ENCODE data around the gene STX17. TPM values are rescaled to one million over a fixed set of nuclear protein-coding genes. Genes with fewer than 3 reads are reported as not detected.

STX17 gene
- total RNA-seq, 3 donors from 2014 or later, result 16.4 to 18.5 (median 18.2) TPM

GRCh38 chr9:100013573-100013972 is 107.1 kb downstream of the STX17 start:
- ATAC-seq (no peak), DNase-seq (no peak)
- Mint-ChIP-seq H3K9me3 (peaks cover 6% of the 10 kb centered on the region), H3K36me3 (ENCODE audit: insufficient read depth) (peaks cover 46% of the 10 kb centered on the region), H3K27me3 (ENCODE audit: low read depth) (no peaks in the 10 kb centered on the region), H3K4me1 (ENCODE audit: low read depth) (no peaks in the 10 kb centered on the region), H3K4me3 (no peak overlapping the region)

- H3K36me3 Mint-ChIP-seq (ENCODE audit: insufficient read depth), result peaks cover 57% of the 10 kb centered on the region
- peaks cover 6% of the 10 kb centered on the region for H3K9me3 Mint-ChIP-seq
- no peaks in the 10 kb centered on the region for H3K27me3 Mint-ChIP-seq (ENCODE audit: low read depth)
- DNase-seq (no peak), ATAC-seq (no peak)
- H3K4me3 Mint-ChIP-seq, result no peak overlapping the region
- no peaks in the 10 kb centered on the region for H3K4me1 Mint-ChIP-seq (ENCODE audit: low read depth)
Measured at GRCh38 chr9:100014846-100015245, 108.4 kb downstream of the STX17 start.

- Mint-ChIP-seq H3K9me3 (no peaks in the 10 kb centered on the region), H3K27me3 (ENCODE audit: low read depth) (no peaks in the 10 kb centered on the region), H3K4me1 (ENCODE audit: low read depth) (no peaks in the 10 kb centered on the region), H3K4me3 (no peak overlapping the region), H3K36me3 (ENCODE audit: insufficient read depth) (peaks cover 49% of the 10 kb centered on the region)
- no peak for ATAC-seq
- DNase-seq, result no peak
Measured at GRCh38 chr9:100019541-100019940, 113.1 kb downstream of the STX17 start.

Other genes starting within 250 kb of the STX17 start
- gene NR4A3, start 84.8 kb upstream of the STX17 start, total RNA-seq, result 10 to 100 TPM; 23.2 to 26.5 (median 24.9) TPM
- 10 to 100 TPM; 14.5 to 16.5 (median 14.8) TPM for gene ERP44, start 192.3 kb downstream of the STX17 start, total RNA-seq
- 10 to 100 TPM; 10.2 to 11.1 (median 10.4) TPM for gene INVS, start 192.6 kb downstream of the STX17 start, total RNA-seq